ENCODE measurements around the gene DDAH1.

Gene DDAH1

GRCh38 chr1:85386068-85386722 is 78.8 kb downstream of the DDAH1 start:
- no peak for DNase-seq

GRCh38 chr1:85379203-85380136 is 85.5 kb downstream of the DDAH1 start:
- DNase-seq, result no peak

- no peak for DNase-seq
Measured at GRCh38 chr1:85378534-85378933, 86.4 kb downstream of the DDAH1 start.

- DNase-seq, result no peak
Measured at GRCh38 chr1:85376356-85376755, 88.6 kb downstream of the DDAH1 start.

- no peak for DNase-seq
Measured at GRCh38 chr1:85375493-85375892, 89.5 kb downstream of the DDAH1 start.

- DNase-seq, result no peak
Measured at GRCh38 chr1:85374160-85374559, 90.8 kb downstream of the DDAH1 start.

- DNase-seq, result no peak
Measured at GRCh38 chr1:85373378-85373708, 91.6 kb downstream of the DDAH1 start.

- DNase-seq, result no peak
Measured at GRCh38 chr1:85372683-85373377, 92.1 kb downstream of the DDAH1 start.

- no peak for DNase-seq
Measured at GRCh38 chr1:85371021-85371420, 93.9 kb downstream of the DDAH1 start.

- no peak for DNase-seq
Measured at GRCh38 chr1:85368073-85368770, 96.7 kb downstream of the DDAH1 start.

- DNase-seq, result no peak
Measured at GRCh38 chr1:85366391-85367170, 98.4 kb downstream of the DDAH1 start.

GRCh38 chr1:85365851-85366250 is 99.1 kb downstream of the DDAH1 start:
- no peak for DNase-seq

- DNase-seq, result no peak
Measured at GRCh38 chr1:85363521-85363920, 101.4 kb downstream of the DDAH1 start.

GRCh38 chr1:85363092-85363491 is 101.9 kb downstream of the DDAH1 start:
- DNase-seq, result no peak

GRCh38 chr1:85361606-85362296 is 103.2 kb downstream of the DDAH1 start:
- DNase-seq, result no peak

- DNase-seq, result no peak
Measured at GRCh38 chr1:85360730-85361493, 104.0 kb downstream of the DDAH1 start.

- DNase-seq, result no peak
Measured at GRCh38 chr1:85359874-85360721, 104.9 kb downstream of the DDAH1 start.

GRCh38 chr1:85358702-85359438 is 106.1 kb downstream of the DDAH1 start:
- no peak for DNase-seq

GRCh38 chr1:85357817-85358216 is 107.1 kb downstream of the DDAH1 start:
- DNase-seq, result no peak

Measured in inflammatory macrophage (primary cell).